Endothelial cell of umbilical vein (primary cell): ENCODE results near the gene FGFR3. TPM values are rescaled to one million over a fixed set of nuclear protein-coding genes. Genes with fewer than 3 reads are reported as not detected.

Experiments
- BruUV-seq: library from RNA; stranded (reverse); fragments of 400-500 nt; replicated peaks from 2 replicates; lab custom pipeline; 2021; lab: Mats Ljungman, UMichigan
- CTCF ChIA-PET: fragments of 300-600, 350-600 bp; sonication (Branson Sonifier 250); formaldehyde crosslinking; loops from one replicate; lab custom pipeline; 2021; ENCODE audit warnings: antibody characterized with exemption, inconsistent platforms; lab: Charles Lee
- POLR2A ChIA-PET: fragments of 300-600, 350-600 bp; sonication (Branson Sonifier 250); formaldehyde crosslinking; loops from one replicate; lab custom pipeline; 2021; ENCODE audit warnings: antibody characterized with exemption, inconsistent platforms; lab: Charles Lee
- DNase-seq: peaks from one replicate; pipeline ENCODE4 v3.0.0-alpha.2; 2011; ENCODE audit warnings: low read depth, low spot score
- FAIRE-seq: peaks from 2 replicates; lab custom pipeline; 2011; peaks lifted over from hg19 to GRCh38; lab: Jason Lieb, UNC
- H2AFZ ChIP-seq: 2 replicates; pipeline ENCODE4 v1.6.0; 2012; ENCODE audit warnings: low read depth, low read length, control low read depth, inconsistent platforms
- H3K27ac ChIP-seq: 2 replicates; pipeline ENCODE4 v1.5.1; 2011; ENCODE audit warnings: low read depth, mild to moderate bottlenecking, control low read depth, low read length, moderate library complexity; ENCODE audit not compliant: insufficient read depth
- H3K27me3 ChIP-seq, 2 experiments: 2 replicates each; pipeline versions ENCODE4 v1.6.0 to v1.6.1; 2011; ENCODE audit warnings: low read length in 2 of 2, mixed read lengths in 1 of 2; ENCODE audit not compliant: control insufficient read depth in 2 of 2, insufficient read depth in 2 of 2
- H3K36me3 ChIP-seq, 2 experiments: 2 replicates in 1 of 2; 3 replicates in 1 of 2; pipeline ENCODE4 v1.5.1; 2011; ENCODE audit warnings: low read length in 2 of 2, mild to moderate bottlenecking in 1 of 2, moderate library complexity in 1 of 2; ENCODE audit not compliant: control insufficient read depth in 2 of 2, insufficient read depth in 2 of 2; ENCODE audit errors: extremely low read depth in 1 of 2
- H3K4me1 ChIP-seq: 3 replicates; pipeline ENCODE4 v1.5.1; 2011; ENCODE audit warnings: mild to moderate bottlenecking, low read length; ENCODE audit not compliant: control insufficient read depth, insufficient read depth; ENCODE audit errors: extremely low read depth
- H3K4me2 ChIP-seq: 2 replicates; pipeline ENCODE4 v1.6.1; 2011; ENCODE audit warnings: low read length, control low read depth, mixed read lengths; ENCODE audit not compliant: insufficient read depth
- H3K4me3 ChIP-seq, 3 experiments: fragments of 200-600 bp in 1 of 3; sonication (generic), shearing (Covaris generic) in 1 of 3; replicated peaks in 1 of 3; 2 replicates each; pipeline ENCODE4 v1.5.1; 2011 to 2016; ENCODE audit warnings: control low read depth in 3 of 3, low read length in 3 of 3, mild to moderate bottlenecking in 2 of 3, inconsistent platforms in 1 of 3, low read depth in 1 of 3, moderate library complexity in 1 of 3; ENCODE audit not compliant: insufficient read depth in 1 of 3
- H3K79me2 ChIP-seq: 2 replicates; pipeline ENCODE4 v1.6.0; 2012; ENCODE audit warnings: low read length, inconsistent platforms; ENCODE audit not compliant: control insufficient read depth, insufficient read depth
- H3K9ac ChIP-seq: replicated peaks from 2 replicates; pipeline ENCODE3; 2011; ENCODE audit warnings: low read length, control low read depth; ENCODE audit not compliant: insufficient read depth; ENCODE audit errors: extremely low read depth
- H3K9me1 ChIP-seq: replicated peaks from 3 replicates; pipeline ENCODE4 v1.6.0; 2011; ENCODE audit warnings: mild to moderate bottlenecking, low read length; ENCODE audit not compliant: control insufficient read depth, insufficient read depth; ENCODE audit errors: extremely low read depth
- H3K9me3 ChIP-seq: replicated peaks from 2 replicates; pipeline ENCODE4 v1.5.1; 2012; ENCODE audit warnings: low read length, inconsistent platforms; ENCODE audit not compliant: control insufficient read depth, insufficient read depth
- H4K20me1 ChIP-seq: replicated peaks from 2 replicates; pipeline ENCODE3; 2011; ENCODE audit warnings: mild to moderate bottlenecking, low read length; ENCODE audit not compliant: control insufficient read depth, insufficient read depth; ENCODE audit errors: extremely low read depth
- EZH2 ChIP-seq: IDR thresholded peaks from 2 replicates; pipeline ENCODE4 v1.6.1; 2012; ENCODE audit warnings: borderline replicate concordance, low read depth, mild to moderate bottlenecking, moderate library complexity, low read length, inconsistent platforms; ENCODE audit not compliant: severe bottlenecking
- FOS ChIP-seq: IDR thresholded peaks from 2 replicates; pipeline ENCODE4 v1.6.1; 2011; ENCODE audit warnings: mild to moderate bottlenecking, low read length, moderate library complexity, borderline replicate concordance; ENCODE audit not compliant: insufficient read depth
- GATA2 ChIP-seq: IDR thresholded peaks from 2 replicates; pipeline ENCODE4 v1.7.0; 2011; ENCODE audit warnings: low read depth, mild to moderate bottlenecking, moderate library complexity, mixed read lengths, low read length; ENCODE audit not compliant: insufficient read length, insufficient read depth
- JUN ChIP-seq: IDR thresholded peaks from 2 replicates; pipeline ENCODE4 v1.6.1; 2011; ENCODE audit warnings: borderline replicate concordance, low read depth; ENCODE audit not compliant: insufficient read length, insufficient read depth
- MYC ChIP-seq: IDR thresholded peaks from one replicate; pipeline ENCODE4 v1.6.1; 2011; ENCODE audit warnings: mild to moderate bottlenecking, low read depth, low read length
- POLR2A ChIP-seq: IDR thresholded peaks from 2 replicates; pipeline ENCODE4 v1.6.1; 2012; ENCODE audit warnings: low read depth, mild to moderate bottlenecking, control low read depth, low read length
- POLR2AphosphoS5 ChIP-seq: IDR thresholded peaks from 2 replicates; pipeline ENCODE4 v1.6.1; 2012; ENCODE audit warnings: low read depth, mild to moderate bottlenecking, control low read depth, low read length, moderate library complexity; ENCODE audit not compliant: insufficient read depth
- dilution Hi-C: fragments of 300-500 bp; cut with MboI; formaldehyde crosslinking; loops from one replicate; pipeline ENCODE4 v1.15.0; 2019; ENCODE audit warnings: low sequenced_read_pairs; ENCODE audit not compliant: extremely low pct_ligation_motif_present
- intact Hi-C: fragments of 100-400 bp; cut with micrococcal nuclease; formaldehyde crosslinking; loops from one replicate; pipeline ENCODE4 v1.10.0; 2022
- polyA plus RNA-seq, 4 experiments: library from polyadenylated mRNA; depleted of rRNA in 3 of 4; stranded (reverse) in 3 of 4; unstranded in 1 of 4; fragments of >200 nt; gene quantifications; 2 replicates each; pipeline versions ENCODE4 v1.2.1 to v1.2.3, GENCODE V29; 2011 to 2012; ENCODE audit warnings: missing spikeins in 1 of 4
- total RNA-seq: library from RNA; stranded (reverse); gene quantifications from 2 replicates; pipeline ENCODE4 v1.2.3, GENCODE V29; 2021
- TF ChIP-seq, protein P1 (sequence below): IDR thresholded peaks from 2 replicates; pipeline ENCODE4 v1.6.1; 2011; ENCODE audit not compliant: insufficient read depth, insufficient read length
- TF ChIP-seq, protein P2 (sequence below), 2 donors: IDR thresholded peaks; 1 replicate in 1 of 2; 2 replicates in 1 of 2; pipeline ENCODE4 v1.5.1; 2011; ENCODE audit warnings: low read length in 2 of 2, mild to moderate bottlenecking in 2 of 2, moderate library complexity in 2 of 2, control low read depth in 1 of 2, inconsistent platforms in 1 of 2, low read depth in 1 of 2; ENCODE audit not compliant: insufficient read depth in 1 of 2; ENCODE audit errors: extremely low read depth in 1 of 2

The FGFR3 gene
- total and polyA plus RNA-seq, 2 donors (not counting 3 experiments of a cell fraction or from before 2014, with no cell fraction given), result 0.73 to 1.2 TPM

DNA sequence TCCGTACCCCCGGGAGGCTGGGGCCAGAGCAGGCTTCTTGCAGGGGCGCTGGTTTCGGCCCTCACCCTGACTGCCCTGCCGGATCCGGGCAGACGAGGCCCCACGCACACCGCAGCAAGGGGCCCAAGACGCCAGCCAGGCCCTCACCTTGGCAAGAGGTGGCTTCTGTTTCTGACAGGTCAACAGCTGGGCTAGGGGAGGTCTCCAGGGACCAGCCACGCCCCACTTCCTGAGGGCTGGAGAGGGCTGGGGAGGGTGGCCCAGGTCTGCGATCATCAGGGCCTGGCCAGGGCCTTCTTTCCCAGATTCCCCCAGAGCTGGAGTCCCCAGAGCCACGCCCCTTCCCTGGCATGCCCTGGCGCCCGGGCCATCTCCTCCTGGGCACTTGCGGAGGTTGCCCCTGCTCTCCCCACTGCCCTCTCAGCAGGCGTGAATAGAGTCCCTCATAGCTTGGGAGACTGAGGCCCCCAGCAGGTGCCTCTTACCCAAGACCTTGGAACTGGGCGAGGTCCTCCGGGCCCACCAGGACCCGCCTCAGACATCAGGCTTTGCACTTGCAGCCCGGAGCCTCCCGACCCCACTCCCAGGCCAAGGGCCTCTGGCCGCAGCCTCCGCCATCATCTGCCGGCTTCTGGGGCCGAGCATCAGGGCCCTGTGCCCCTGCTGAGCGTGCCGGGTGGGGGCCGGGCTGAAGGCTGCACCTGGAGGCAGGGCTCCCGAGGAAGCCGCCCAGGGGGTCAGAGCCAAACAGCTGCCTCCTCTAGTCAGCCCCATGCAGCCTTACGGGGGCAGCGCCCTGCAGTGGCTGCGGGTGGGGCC lies 6.3 kb upstream of the FGFR3 start:
- FAIRE-seq (no peak), DNase-seq (no peak)
- TF ChIP-seq, protein P1, sequence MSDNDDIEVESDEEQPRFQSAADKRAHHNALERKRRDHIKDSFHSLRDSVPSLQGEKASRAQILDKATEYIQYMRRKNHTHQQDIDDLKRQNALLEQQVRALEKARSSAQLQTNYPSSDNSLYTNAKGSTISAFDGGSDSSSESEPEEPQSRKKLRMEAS, result no peak
- TF ChIP-seq EZH2, result no peak
- TF ChIP-seq FOS, result no peak
- TF ChIP-seq GATA2, result no peak
- intact Hi-C loops (no loop called here), dilution Hi-C loops (no loop called here)
- Histone ChIP-seq H3K4me1 (no peaks in the 10 kb centered on the region), H3K4me2 (no peak overlapping the region), H4K20me1 (no peaks in the 10 kb centered on the region), H3K4me3 (no peak overlapping the region), H3K9me3 (no peaks in the 10 kb centered on the region), H3K27ac (no peak overlapping the region), H3K9me1 (no peaks in the 10 kb centered on the region), H3K27me3 (peaks cover 0 to 2% of the 10 kb centered on the region in 2 experiments), H2AFZ (no peak overlapping the region), H3K9ac (no peak overlapping the region), H3K79me2 (no peaks in the 10 kb centered on the region), H3K36me3 (no peaks in the 10 kb centered on the region)
- ChIA-PET POLR2A (no interaction called here), CTCF (no interaction called here)
- BruUV-seq, result no TSS peak

DNA sequence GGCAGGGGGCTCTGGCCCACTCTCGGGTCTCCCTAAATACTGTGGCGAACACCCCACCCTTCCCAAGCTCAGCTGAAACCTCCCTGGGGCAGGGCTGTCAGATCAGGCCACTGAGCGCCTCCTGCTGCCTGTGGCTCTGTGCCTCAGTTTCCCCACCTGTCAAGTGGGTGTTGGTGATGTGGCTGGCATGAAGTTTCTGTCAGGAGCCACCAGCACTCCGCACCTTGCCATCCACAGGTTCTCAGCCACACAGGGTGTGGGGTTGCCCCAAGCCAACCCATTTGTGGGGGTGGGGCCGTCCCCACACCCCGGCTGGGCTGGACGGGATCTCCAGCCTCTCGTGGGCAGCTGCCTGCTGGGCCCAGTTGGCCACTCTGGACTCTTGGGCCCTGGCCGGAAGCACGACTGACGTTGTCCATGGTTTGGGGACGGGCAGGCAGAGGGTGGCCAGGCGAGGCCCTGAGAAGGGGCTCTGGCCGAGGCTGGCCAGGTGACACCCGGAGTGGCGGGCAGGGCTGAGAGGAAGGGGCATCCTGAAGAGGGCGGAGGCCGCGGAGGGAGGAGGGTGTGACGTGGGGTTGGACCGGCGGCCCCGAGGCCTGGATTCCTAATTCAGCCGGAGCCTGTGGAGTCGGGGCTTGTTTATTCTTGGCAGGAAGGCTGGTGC lies 5.5 kb upstream of the FGFR3 start:
- intact Hi-C loops, result no loop called here
- ChIA-PET CTCF (interaction anchor here (1.1 kb wide), 1 partner anchor 39 kb away, joined by 5 read pairs; no protein-coding TSS in a partner anchor), POLR2A (no interaction called here)
- no peaks in the 10 kb centered on the region for H3K4me1 ChIP-seq
- no TSS peak for BruUV-seq
- no peaks in the 10 kb centered on the region for H4K20me1 ChIP-seq
- H3K4me2 ChIP-seq, result no peak overlapping the region
- no peak overlapping the region for H3K9ac ChIP-seq
- no peak overlapping the region for H3K27ac ChIP-seq
- H3K4me3 ChIP-seq, result no peak overlapping the region
- no peak for FAIRE-seq
- no peaks in the 10 kb centered on the region for H3K9me3 ChIP-seq
- H3K79me2 ChIP-seq, result no peaks in the 10 kb centered on the region
- TF ChIP-seq JUN (no peak), FOS (no peak), MYC (no peak), POLR2AphosphoS5 (no peak), POLR2A (no peak), GATA2 (no peak), EZH2 (no peak)
- TF ChIP-seq, protein P1, result no peak
- TF ChIP-seq, protein P2, sequence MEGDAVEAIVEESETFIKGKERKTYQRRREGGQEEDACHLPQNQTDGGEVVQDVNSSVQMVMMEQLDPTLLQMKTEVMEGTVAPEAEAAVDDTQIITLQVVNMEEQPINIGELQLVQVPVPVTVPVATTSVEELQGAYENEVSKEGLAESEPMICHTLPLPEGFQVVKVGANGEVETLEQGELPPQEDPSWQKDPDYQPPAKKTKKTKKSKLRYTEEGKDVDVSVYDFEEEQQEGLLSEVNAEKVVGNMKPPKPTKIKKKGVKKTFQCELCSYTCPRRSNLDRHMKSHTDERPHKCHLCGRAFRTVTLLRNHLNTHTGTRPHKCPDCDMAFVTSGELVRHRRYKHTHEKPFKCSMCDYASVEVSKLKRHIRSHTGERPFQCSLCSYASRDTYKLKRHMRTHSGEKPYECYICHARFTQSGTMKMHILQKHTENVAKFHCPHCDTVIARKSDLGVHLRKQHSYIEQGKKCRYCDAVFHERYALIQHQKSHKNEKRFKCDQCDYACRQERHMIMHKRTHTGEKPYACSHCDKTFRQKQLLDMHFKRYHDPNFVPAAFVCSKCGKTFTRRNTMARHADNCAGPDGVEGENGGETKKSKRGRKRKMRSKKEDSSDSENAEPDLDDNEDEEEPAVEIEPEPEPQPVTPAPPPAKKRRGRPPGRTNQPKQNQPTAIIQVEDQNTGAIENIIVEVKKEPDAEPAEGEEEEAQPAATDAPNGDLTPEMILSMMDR (IDR thresholded peaks at IDR 0.05; ENCODE audit: extremely low read depth in 1 of 2, insufficient read depth in 1 of 2, low read depth in 1 of 2, low read length in 2 of 2), result no peak
- H2AFZ ChIP-seq, result no peak overlapping the region
- peaks cover 0 to 2% of the 10 kb centered on the region in 2 experiments for H3K27me3 ChIP-seq
- no peak for DNase-seq
- no peaks in the 10 kb centered on the region for H3K36me3 ChIP-seq
- H3K9me1 ChIP-seq, result no peaks in the 10 kb centered on the region
- dilution Hi-C loops, result no loop called here
